GM19023 (cell line): ENCODE results near the gene ACAN.

Source experiments
- ATAC-seq: cut with Tn5 transposase; IDR thresholded peaks from one replicate; pipeline ENCODE4 v1.9.1; 2021; ENCODE audit warnings: mild to moderate bottlenecking, moderate library complexity; ENCODE audit not compliant: unreplicated experiment

Gene ACAN

GRCh38 chr15:88803241-88803919 lies at the start of gene ACAN:
TSS of gene ACAN (plus strand) at chr15:88803436. CDS start at chr15:88836207, 32,771 bp downstream.
- ATAC-seq = no peak

- no peak for ATAC-seq
These were observed 46.7 kb upstream of the ACAN start for GRCh38 chr15:88756521-88756920.

GRCh38 chr15:88756921-88757320 lies 46.3 kb upstream of the ACAN start:
- no peak for ATAC-seq

GRCh38 chr15:88759872-88760271 lies 43.4 kb upstream of the ACAN start:
- no peak for ATAC-seq

- no peak for ATAC-seq
These were observed 38.8 kb upstream of the ACAN start for GRCh38 chr15:88764448-88764847.

GRCh38 chr15:88765212-88765611 lies 38.0 kb upstream of the ACAN start:
- ATAC-seq = no peak

- ATAC-seq = no peak
These were observed 33.9 kb upstream of the ACAN start for GRCh38 chr15:88769161-88769971.

GRCh38 chr15:88775776-88776175 lies 27.5 kb upstream of the ACAN start:
- no peak for ATAC-seq

DNA sequence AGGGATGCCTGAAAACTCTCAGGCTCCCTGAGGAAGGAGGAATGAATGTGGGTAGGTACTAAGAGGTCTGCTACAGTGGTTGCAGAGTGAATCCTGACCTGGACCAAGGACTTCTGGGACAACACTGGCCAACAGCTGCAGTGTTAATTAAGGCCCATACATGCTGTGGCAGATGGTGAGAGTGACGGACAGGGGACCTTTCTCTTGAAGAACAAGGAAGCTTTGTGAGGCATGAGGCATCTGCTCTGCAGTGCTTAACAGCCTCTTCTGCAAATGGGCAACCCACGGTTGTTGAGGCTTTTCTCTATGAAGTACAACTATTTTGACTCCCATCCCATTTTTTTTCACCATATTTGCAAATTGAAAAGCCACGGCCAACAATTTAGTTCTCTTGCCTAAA lies 26.6 kb upstream of the ACAN start:
- no peak for ATAC-seq

GRCh38 chr15:88779944-88780343 lies 23.3 kb upstream of the ACAN start:
- ATAC-seq = no peak

DNA sequence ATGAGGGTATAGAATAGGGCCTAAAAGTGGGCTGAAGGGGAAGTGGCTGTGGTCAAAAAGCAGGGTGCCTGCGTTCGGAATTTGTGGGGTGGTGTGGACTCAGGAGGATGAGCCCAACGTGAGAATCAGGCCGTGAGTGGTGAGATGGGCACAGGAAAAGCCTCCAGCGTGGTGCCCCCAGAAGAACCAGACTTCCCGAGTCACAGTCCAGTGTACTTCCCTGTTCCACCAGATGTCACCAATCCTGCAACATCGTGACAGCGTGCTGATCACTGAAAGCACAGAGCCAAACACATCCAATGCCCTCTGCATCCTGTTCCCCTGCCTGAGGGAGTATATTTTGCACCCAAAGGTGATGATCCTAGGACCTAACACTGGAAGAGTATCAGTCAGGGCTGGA lies 20.8 kb upstream of the ACAN start:
- no peak for ATAC-seq

DNA sequence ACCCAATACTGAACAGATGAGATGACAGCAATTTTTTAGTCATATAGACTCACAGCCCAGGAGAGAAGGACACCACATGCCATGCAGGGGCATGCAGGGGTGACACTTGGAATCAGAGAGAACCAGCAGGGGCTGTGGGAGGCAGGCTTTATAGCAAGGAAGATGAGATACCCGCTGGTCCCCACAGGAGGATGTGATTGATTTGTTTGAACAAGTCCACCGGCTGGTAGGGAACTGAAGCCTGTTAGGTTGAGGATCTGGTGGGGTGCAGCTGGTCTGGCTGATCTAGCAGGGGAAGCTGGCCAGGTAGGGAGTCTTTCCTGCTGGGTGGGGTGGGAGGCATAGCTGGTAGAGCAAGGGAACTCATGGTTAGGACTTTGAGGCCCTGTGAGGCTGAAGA lies 18.0 kb upstream of the ACAN start:
- ATAC-seq = no peak

- ATAC-seq = no peak
These were observed 15.2 kb upstream of the ACAN start for GRCh38 chr15:88788036-88788435.

GRCh38 chr15:88788816-88789215 lies 14.4 kb upstream of the ACAN start:
- no peak for ATAC-seq

DNA sequence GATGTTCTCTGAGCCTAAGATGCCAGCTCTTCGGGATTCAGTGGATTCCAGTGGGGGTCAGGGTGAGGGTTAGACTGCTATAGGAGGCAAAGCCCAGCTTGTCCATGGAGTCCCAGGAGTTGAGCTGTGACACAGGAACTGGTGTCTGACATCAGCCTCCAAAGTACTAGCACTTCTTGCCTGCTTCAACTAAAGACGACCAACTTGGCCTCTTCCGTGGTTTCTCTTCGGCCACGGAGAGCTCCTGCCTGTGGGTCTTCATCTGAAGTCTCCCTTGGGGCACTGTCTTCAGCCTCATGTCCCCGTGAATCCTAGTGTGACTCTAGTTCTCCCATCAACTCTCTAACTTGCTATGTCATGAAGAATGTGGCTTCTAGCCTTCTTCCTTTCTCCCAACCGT lies 12.8 kb upstream of the ACAN start:
- no peak for ATAC-seq

GRCh38 chr15:88791637-88792036 lies 11.6 kb upstream of the ACAN start:
- ATAC-seq = no peak

DNA sequence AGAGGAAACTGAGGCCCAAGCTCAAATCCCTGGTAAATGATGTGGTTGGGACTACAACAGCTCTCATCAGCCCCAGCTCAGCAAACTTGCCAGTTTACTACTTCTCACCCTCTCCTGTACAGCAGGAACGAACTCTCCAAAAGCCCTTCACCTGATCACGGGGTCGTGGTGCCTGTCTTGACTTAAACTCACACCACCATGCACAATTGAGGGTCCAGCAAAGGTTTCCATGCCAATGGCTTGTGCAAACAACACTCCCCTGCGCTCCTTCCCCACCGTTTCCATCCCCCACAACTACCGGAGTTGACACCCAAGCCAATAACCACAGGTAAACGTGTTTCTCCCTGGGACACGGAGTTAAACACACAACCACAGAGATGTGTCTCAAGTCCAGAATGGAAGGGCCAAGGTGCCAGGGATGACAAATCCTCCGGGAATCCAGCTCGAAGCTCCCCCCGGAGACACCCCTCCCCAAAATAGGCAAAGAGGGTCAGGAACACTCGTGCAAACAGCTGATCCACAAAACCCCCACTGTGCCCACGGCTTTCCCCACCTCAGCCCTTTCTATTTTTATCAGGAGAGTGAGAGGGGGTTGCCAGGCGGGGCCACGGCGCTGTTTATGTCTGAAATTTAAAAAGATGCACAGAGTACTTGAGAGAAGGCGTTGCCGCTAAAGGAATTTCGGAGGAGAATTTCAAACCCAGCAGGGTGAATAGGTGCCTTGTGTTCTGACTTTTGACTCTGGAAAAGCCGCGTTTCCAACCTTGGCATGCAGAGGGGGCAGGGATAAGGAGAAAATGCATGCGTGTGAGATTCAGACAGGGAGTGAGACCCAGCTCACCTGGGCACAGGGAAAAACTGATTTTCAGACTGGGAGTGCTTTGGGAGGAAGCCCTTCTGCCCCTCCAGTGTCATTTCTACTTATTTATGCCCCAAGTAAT lies 10.6 kb upstream of the ACAN start:
- ATAC-seq = no peak

- ATAC-seq = no peak
These were observed 9.2 kb upstream of the ACAN start for GRCh38 chr15:88794001-88794400.

DNA sequence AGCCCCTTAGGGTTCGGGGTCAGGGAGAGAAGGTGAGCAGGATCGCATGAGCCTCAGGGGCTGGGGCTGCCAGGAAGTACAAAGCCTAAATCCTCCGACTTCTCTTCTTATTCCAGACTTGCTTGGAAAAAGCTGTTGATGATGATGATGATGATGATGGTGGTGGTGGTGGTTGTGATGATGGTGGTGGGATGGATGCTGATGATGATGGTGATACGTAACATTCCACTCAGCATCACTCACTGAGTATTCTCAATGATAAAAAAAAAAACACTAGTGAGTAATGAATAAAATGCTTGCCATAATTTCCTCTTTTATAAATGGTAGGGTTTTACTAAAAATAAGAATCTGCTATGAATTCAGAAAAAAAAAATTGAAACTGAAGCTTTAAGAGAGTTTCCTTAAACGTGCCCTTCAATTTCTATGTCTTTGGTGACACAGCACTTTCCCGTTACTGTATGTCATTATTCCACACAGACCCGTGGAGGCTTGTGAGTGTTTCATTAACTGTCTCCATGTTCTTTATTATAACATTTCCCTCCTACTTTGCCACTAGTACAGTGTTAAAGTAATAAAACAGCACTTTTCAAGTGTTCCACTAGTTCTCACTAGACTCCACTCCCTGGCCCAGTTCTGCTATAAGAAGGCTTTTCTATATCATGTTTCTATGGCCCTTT lies 5.4 kb upstream of the ACAN start:
- ATAC-seq = no peak

GRCh38 chr15:88799341-88799740 lies 3.9 kb upstream of the ACAN start:
- ATAC-seq = no peak

- ATAC-seq = no peak
These were observed 3.2 kb upstream of the ACAN start for GRCh38 chr15:88800026-88800425.
